NCI-H2227 treated with DMSO at 0.1 percent for 48 hours (cell line): ENCODE results near the gene EPAS1.
"Not testable (repeated sequence)": the region's sequence is repeated elsewhere in the genome, so short reads cannot be mapped to it uniquely, and the experiment has no call there.

Source experiments
- DNase-seq: peaks from one replicate; lab custom pipeline; 2025; lab: John Stamatoyannopoulos, UW

The EPAS1 gene

DNA sequence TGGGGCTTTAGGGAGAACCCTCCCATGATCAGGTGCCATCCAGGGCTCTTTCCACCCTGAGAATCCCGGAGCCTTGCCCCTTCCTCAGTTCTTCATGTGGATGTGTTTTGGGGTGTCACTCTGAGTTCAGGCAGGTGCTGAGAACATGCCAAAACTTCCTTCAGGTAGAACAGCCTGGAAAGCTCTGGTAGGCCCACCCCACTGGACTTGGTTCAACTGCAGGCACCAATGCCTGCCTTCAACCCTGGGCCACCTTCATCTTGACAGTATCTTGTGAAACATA lies 85.8 kb downstream of the EPAS1 start:
- DNase-seq: no peak

DNA sequence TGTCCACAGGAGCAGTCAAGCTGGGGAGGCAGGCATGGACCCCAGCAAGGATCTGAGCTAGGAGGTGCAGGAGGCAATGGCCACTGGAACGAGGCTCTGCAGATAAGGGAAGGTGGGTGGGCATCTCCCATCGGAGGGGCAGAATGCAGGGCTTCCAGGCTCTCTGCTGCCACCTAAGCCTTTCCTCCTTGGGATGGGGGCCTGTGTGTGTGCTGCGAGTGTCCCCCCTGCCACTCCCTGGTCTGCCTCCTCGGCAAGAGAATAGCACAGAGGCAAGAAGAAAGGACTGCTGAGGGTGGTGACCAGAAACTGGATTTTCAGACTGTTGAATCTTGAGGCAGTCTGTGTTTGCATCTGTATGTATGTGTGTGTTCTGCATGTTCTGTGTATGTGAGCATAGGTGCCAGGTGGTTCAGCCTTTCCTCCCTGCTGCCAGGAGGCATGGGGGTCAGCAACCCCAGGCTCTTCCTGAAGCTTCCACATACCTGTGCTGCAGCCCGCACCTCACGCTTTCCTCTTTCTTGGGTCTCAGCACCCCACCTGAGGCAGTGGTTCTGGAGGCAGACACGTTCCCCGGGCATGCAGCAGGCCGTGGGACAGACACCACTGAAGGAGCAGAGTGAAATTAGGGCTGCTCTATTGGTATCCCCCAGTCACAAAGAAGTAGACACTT lies 86.7 kb downstream of the EPAS1 start:
- no peak for DNase-seq

DNA sequence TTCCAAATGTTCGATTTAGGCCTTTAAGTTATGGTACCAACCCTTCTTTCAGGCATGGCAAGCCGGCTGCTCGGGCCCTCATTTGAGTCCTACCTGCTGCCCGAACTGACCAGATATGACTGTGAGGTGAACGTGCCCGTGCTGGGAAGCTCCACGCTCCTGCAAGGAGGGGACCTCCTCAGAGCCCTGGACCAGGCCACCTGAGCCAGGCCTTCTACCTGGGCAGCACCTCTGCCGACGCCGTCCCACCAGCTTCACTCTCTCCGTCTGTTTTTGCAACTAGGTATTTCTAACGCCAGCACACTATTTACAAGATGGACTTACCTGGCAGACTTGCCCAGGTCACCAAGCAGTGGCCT lies 87.2 kb downstream of the EPAS1 start:
- no peak for DNase-seq

DNA sequence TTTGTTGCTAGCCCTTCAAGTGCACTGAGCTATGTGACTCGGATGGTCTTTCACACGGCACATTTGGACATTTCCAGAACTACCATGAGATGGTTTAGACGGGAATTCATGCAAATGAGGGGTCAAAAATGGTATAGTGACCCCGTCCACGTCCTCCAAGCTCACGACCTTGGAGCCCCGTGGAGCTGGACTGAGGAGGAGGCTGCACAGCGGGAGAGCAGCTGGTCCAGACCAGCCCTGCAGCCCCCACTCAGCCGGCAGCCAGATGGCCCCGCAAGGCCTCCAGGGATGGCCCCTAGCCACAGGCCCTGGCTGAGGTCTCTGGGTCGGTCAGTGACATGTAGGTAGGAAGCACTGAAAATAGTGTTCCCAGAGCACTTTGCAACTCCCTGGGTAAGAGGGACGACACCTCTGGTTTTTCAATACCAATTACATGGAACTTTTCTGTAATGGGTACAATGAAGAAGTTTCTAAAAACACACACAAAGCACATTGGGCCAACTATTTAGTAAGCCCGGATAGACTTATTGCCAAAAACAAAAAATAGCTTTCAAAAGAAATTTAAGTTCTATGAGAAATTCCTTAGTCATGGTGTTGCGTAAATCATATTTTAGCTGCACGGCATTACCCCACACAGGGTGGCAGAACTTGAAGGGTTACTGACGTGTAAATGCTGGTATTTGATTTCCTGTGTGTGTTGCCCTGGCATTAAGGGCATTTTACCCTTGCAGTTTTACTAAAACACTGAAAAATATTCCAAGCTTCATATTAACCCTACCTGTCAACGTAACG lies 88.8 kb downstream of the EPAS1 start:
- no peak for DNase-seq

DNA sequence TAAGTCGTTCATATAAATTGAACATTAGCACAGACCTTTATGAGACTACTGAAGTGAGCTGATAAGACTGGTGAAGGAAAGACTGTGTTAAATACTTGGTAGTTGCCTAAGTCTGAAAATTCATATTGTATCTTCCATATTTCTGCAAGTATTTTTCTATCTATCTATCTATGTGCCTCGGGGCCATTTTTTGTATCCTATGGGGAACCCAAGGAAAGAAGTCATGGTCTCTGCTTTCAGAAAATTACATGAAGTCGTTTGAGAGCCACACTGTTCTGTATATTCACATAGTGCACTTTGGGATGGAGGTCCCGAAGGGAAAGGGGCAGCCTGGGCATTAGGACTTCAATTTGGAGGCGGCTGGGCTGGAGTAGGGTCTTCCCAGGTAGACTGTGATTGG lies 89.6 kb downstream of the EPAS1 start:
- DNase-seq: no peak

DNA sequence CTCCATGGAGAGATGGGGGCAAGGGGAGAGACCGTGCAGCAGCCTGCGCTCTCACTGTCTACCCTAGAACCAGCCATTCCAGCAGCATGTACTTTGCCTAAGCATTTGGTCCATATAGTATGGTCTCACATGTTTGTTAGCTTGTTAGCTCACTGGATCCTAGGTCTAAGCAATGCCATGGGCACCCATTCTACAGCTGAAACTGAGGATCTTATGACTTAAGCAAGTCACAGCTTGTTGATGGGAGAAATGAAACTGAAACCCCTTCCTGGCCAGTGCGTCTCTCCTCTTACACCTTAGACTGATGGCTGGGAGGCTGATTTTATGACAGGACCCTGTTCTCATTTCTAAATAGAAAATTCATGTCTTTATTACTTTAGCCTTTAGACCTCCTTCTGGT lies 90.1 kb downstream of the EPAS1 start:
- DNase-seq: no peak

DNA sequence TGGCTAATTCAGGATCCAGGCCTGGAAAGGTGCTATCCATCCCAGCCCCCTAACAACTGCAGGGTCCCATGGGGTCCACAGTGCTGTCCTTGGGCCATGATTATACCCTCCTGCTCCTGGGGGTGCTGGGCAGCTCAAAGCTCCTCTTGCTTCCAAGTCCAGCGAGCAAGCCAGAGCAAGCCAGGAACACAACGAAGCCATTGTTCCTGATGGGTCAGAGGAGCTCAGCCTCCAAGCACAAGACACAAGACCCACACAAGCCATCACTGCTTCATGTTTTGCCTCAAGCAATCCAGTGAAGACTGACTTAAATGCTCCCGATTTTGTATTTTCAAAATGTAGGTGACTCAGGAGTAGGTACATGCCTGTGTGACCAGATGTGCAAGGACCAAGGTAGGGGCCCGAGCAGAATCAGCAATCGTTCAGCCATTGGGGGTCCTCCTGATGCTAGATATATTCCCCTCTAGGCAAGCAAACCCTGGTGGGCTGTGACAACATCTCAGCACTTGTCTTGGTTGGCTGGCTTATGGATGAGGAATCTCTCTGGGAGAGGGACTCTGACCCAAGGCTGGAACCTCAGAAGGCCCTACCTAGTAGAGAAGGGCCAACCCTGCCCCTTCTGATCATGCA lies 90.8 kb downstream of the EPAS1 start:
- DNase-seq: no peak

DNA sequence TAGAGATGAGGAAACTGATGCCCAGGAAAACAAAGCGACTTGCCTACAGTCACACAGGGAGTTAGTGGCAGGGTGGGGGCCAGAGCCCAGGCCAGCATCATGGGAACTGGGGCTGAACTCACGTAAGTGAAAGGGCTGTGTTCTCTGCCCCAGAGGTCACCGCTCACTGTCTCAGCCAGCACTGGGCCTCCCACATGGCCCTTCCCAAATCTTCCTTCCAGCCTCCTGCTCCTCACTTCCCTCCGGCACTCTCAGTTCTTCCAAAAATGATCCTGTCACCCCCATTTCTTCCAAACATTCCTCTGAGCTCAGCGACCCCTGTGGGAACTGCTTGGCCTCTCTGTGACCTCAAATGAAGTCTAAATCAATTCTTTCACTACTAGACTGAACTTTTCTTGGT lies 91.7 kb downstream of the EPAS1 start:
- no peak for DNase-seq

DNA sequence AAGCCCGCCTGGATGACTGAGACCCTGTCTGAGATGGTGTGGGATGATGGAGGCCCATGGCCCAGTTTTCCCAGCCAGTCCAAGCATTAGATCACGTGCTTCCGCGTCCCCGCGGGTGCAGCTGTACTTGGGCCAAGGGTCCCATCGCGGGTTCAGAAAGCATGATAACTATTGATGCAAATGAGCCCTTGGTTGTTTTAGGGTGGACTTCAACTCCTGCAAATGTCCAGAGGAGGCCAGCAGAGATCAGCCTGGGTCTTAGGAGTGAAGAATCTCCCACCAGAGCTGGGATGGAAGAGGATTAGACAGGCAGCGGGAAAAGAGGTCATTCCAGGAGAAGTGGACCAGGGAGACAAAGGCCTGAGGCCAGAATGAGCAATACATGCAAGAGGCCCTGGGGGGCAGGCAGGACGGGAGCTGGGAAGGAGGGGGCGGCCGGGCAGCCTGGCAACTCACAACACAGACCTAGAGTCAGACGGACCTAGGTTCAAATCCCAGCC lies 92.3 kb downstream of the EPAS1 start:
- no peak for DNase-seq

DNA sequence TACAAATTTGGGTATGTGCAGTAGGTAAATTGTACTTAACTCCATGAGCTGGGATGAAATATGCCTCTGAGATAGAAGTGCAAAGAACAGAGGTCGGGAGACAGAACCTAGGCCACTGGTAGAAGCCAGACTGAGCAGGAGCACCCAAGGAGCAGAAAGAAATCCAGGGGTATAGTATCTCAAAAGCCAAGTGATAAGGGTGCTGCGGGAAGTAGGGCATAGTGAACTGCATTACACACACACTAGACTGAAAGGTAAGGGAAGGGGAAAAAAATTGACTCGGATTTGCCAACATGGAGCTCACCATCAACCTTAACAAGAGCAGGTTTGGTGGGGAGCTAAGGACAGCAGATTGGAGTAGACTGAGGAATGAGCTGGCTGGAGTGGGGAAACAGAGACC lies 92.8 kb downstream of the EPAS1 start:
- no peak for DNase-seq

DNA sequence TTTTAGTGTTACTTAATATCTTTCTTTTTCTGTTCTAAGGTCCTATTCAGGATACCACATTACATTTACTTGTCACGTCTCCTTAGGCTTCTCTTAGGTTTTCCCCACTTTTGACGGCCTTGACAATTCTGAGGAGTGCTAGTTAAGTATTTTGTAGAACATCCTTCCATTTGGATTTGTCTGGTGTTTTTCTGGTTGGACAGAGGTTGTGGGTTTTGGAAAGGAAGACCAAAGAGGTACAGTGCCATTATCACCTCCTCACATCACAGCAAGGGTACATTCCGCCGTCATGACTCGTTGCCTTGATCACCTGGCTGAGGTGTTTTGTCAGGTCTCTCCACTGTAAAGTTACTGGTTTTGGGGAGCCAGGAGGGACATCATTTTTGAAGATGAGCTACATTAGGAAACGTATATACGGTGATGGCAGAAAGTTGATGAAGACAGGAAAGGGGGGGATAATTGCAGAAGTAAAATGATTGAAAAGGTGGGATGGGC lies 93.7 kb downstream of the EPAS1 start:
- no peak for DNase-seq

DNA sequence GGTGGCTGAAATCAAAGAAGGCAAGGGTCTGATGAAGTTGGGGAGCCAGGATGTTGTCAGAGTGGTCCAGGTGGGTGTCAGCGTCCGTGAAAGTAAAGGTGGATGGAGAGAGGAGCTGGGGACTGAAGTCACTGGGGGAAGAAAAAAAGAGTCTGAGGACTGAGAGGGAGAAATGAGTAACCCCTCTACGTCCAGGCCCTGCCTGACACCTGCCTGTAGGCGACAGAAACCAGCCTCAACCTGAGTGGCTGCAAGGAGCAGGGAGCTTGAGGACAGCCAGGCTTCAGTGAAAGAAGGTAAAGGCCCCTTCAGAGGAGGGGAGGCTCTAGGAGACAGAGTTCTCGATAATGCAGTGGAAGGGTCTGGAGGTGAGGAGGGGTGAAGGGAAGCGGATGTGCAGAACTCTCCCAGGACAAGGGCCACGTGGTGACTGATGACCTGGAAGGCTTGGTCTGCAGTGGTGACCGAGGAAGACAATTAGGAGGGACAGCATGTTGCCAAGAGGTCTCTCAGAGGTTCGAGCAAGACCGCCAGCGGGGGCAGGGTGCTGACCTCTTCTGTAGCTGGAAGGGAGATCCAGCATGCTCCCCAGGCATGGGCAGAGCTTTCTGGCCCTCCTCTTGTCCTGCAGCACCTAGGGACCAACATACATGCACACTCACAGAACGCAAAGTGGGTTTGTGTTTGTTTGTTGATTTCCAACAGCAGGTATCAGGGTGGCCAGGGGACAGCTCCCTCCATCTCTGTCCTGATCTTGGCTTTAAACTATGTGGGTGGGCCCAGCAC lies 95.5 kb downstream of the EPAS1 start:
- no peak for DNase-seq

DNA sequence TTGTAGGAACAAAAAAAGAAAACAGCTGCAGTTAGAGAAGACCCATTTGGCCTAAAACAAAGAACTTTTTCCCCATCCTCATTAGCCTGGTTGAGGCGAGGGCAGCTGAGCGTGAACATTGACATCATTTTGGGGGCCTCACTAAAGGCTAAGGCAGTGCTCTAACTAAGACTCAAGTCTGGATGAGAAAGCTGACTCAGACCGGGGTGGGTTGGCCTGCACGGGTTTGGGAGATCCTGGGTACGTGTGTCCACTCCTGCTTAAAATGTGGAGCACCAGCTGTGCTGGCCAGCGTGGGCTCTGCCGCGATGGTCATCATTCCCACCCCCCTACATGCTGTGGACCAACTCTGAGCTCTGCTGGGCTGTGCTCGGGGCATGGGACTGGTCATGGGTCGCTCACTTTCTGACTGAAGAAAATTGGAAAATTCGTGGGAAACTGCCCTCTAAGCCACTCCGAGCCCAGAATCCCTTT lies 96.2 kb downstream of the EPAS1 start:
- DNase-seq: no peak

DNA sequence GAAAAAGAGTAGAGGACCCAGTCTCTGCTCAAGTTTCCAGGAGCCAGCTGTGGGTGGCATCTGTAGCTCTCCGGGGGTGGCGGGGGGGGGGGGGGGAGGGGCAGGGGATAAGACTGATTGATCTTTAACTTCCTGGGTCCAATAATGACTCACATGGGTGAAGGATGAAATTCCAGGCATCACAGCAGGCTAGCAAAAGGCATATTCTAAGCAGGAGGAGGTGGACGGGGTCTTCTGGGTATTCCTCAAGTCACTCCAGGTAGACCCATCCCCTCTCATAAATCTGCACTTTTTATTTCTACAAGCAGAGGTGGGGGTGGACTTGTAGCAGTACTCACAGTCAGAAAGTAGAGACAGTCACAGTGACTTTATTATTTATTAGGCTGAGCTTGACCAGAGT lies 96.7 kb downstream of the EPAS1 start:
- no peak for DNase-seq

DNA sequence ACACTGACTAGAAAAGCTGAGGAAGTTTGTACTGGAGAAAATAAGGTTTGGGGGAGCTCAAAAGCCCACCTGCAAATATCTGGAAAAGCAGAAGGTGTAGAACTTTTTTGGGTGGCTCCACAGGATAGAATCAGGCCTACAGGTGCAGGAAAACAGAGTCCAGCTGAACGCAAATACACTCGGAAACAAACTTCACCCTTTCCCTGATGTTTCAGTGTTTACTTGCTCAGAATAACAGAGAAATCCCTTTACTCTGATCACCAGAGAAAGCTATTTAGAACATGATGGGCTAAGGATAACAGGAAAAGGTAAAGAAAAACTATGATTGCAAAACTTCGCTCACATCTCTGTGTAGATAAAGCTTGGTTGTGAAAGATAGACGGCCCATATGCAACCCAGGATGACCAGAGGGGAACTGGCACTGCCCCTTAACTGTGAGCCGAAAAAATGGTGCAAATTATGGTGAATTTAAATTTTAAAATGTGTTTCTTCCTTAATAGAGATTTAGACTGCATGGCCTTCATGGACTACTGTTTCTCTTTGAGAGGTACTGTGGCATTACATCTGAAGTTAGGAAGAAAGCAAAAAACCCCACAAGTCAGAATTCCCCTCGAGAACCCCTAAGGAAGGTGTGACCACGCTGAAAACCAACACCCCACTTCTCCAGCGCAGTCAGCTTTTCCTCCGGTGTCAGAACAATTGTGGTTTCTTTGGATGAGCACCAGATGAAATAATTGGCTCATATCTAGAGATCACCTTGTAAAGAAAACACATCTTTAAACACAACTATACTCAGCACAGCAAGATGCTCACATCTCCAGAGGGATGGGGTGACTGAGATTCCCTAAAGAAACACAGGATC lies 97.7 kb downstream of the EPAS1 start:
- no peak for DNase-seq

DNA sequence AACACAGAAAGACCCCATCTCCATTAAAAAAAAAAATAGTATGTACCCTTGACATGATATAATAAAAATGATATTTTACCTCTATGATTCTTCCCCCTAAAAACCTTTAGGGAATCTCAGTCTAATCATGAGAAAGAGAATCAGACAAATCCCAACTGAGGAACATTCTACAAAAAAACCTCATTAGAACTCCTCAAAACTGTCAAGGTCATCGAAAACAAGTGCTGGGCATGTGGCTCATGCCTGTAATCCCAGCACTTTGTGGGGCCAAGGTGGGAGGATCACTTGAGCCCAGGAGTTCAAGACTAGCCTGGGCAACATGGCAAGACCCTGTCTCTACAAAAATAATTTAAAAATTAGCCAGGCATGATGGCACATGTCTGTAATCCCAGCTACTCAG lies 98.5 kb downstream of the EPAS1 start:
- DNase-seq: not testable (repeated sequence)

DNA sequence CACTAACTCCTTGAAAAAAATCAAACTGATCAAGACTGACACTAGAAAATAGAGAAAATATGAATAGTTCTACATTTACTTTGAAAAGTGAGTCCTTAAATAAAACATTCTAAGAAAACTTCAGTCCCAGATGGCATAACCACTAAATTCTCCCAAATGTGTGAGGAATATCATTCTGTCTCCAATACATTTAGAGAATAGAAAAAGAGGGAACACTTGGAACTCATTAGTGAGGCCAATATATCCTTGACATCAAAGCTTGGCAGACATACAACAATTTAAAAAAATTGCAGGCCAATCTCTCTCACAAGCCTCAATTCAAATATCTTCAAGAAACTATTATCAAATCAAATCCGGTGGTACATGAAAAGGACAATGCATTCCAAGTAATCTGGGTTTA lies 102.8 kb downstream of the EPAS1 start:
- no peak for DNase-seq

DNA sequence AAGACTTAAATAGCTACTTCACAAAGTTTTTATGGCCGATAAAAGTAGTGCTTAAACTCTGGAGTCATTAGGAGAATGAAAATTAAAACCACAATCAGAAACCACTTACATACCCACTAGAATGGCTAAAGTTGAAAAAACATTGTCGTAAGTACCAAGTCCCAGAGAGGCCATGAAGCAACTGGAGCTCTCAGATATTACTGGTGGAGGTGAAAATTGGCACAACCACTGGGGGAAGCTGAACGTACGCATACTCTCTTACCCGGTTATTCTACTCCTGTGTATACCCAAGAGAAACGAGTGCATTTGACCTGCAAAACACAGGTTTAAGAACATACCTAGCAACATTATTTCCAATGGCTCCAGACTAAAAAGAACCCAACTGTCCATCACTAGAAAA lies 105.7 kb downstream of the EPAS1 start:
- no peak for DNase-seq

DNA sequence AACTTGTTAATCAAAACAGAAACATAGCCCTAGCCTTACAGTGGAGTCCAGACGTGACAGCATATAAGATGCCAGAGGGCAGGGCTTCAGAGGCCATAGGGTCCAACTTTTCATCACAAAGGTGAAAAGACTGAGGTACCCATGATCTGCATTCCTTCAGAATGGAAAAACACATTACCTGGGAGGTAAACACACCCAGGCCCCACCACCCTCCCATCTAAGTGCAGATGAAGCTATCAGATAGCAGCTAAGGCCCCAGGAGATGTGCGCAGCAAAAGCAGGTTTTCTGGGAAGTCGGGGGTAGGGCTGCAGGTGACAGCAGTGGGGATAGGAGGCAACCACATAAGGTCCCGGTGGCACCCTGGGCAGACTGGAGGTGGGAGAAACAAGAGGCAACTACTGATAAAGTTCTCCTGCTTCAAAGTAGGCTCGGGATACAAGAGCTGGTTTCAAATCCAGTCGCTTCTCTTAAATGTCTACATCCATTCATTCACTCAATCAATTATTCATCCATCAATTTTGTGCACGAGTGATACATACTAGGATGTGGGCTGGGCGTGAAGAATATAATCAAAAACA lies 107.1 kb downstream of the EPAS1 start:
- no peak for DNase-seq

DNA sequence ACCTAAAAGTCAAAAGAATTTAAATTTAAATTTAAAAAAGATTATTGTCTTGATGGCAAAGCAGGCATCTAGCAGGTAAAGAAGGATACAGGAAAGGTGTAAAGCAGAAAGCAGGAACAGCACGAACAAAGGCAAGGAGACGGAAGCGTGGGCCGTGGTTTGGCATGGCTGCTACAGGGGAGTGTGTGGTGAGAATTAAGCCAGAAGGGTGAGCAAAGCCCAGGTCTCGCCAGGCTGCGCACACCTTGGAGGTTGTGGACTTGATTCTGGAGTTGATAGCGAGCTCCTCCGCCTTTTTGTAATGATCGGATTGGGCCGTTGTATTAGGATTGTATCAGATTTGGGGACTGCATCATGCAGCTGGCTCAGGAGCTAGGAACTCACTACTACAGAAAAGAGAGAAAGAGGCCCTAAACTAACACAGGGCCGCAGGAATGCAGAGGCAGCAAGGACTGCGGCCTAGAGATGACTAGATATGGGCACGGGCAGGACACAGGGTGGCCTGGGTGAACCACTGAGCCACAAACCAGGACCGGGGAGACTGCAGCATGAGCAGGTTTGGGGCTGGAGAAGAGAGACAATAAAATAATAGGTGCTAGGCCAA lies 110.7 kb downstream of the EPAS1 start:
- no peak for DNase-seq

DNA sequence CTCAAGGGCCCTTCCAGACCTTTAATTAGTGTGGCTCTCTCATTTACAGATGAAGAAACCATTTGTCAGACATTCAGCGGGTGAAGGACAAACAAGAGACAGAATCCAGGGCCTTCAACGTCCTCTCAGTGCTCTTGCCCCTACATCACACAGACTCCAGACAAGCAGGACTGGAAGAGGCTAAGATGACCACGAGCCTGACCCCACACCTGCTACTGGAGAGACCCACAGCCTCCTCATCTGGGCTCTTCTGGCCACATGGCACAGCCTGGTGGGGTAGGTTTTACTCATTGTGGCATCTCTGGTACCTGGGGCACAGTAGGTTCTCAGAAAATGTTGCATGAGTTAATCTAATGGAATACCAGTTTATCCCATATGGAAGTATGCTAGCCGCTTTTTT lies 112.5 kb downstream of the EPAS1 start:
- no peak for DNase-seq
